Stimulated activated CD8-positive, alpha-beta memory T cell treated with anti-CD3 and anti-CD28 coated beads, Interleukin-15, amount 100 ng/mL, for 48 hours (primary cell): ENCODE data around the gene KIAA1671.
A peak's percentile ranks its signal among the peaks of the same experiment; 100 is the strongest.

Source experiments
- DNase-seq, 2 donors: peaks; one replicate each; pipeline ENCODE4 v3.0.0-alpha.2; 2020; ENCODE audit warnings: low read depth in 2 of 2

Gene KIAA1671

GRCh38 chr22:25067851-25068421 lies 115.4 kb downstream of the KIAA1671 start:
- DNase-seq = peak; percentile 57 to 69

DNA sequence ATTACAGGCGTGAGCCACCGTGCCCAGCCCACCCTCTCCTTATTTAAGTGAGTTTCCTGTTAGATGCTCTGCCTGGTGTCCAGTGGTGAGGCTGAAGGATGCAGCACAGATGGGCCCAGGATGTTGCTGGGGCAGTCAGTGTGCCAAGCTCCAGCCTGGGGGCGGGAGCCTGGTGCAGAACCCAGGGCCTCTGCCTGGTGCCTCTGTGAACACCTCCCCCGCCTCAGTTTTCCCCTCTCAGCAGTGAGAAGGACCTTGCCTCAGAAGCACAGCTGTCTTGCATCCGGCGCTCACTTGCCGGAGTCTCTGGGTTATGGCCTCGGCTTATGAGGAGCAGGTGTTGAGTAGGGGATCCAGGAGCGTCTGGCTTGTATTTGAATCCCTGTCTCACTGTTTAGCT lies 116.2 kb downstream of the KIAA1671 start:
- no peak for DNase-seq

DNA sequence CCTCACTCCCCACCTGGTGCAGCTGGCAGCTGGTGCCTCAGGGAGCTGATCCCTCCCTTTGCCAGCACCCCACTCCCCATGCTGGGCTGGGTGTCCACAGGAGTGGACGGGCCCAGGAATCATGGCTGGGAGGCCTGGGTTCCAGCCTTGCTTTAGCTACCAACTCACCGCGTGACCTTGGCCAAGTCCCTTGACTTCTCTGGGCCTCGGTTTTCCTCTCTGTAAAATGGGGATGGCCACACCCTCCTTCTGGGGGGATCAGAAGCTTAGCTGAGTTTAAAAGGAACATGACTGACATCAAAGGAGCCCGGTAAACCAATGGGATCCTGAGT lies 116.9 kb downstream of the KIAA1671 start:
- DNase-seq = no peak

DNA sequence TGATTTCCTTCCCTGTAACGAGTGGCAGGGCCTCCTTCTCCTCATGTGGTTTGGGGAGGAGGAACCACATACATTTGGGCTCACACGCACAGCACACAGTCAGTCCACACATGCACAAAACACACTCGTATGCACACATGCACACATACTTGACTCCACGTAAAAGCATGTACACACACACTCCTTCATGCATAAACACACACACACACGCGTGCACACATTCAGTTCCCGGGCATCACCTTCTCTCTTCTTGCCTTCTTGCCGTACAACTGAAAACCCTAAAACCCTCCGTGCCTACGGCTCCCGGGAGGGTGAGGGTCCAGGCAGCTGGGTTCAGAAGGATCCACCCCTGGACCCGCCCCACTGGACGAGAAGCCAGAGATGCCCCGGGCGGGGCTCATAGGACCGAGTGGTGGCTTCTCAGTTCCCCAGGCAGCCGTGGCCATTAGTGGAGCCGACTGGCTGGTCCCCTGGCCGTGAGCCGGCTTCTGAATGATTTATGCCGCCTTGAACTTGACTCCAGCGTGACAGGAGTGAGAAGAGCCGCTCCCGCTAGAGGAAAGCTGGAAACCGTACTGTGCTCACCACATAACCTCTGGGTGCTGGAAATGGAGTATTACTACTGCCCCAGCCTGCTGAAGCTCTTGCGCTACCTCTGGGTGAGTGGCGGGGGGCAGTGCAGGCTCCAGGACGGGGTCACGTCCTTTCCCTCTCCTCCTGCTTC lies 117.4 kb downstream of the KIAA1671 start:
- no peak for DNase-seq

- no peak for DNase-seq
Observed at GRCh38 chr22:25070956-25071355, 118.4 kb downstream of the KIAA1671 start.

GRCh38 chr22:25071720-25072119 lies 119.2 kb downstream of the KIAA1671 start:
- no peak for DNase-seq

DNA sequence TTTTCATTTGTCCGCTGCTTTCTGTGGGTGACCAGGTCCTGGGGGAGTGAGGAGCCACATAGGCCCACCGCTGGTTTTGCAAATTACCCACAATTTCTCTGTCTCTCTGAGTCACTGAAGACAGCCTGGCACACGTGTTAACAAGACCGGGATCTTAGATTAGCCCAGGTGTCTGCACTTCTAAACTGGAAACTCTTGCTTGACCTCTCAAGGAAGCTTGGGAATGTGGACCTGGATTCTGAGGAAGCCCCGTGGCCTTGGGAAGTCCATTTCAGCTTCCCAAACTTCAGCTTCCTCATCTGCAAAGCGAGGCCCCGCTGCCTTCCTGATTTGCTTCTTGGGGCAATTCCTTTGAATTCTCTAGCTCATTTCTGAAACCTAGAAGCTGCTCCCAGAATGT lies 119.9 kb downstream of the KIAA1671 start:
- DNase-seq = no peak

DNA sequence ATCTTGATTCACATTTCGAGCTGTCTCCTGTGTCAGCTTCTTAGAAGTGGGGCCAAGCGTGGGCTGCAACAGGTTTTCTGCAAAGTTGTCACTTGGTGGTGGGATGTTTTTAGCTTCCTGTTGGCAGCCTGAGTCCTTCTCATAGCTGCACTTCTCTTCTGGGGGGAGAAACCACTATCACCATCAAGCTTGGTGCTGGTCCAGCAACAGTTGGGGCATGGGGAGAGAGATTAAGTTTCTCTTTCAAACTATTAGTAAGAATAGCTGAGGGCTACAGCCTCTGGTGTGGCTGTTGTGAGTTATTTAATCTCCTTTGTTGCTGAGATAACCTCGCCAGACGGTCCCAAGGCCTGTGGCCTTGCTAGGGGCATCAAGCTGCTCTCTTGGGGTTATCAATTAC lies 123.8 kb downstream of the KIAA1671 start:
- peak; percentile 58 to 74 for DNase-seq

DNA sequence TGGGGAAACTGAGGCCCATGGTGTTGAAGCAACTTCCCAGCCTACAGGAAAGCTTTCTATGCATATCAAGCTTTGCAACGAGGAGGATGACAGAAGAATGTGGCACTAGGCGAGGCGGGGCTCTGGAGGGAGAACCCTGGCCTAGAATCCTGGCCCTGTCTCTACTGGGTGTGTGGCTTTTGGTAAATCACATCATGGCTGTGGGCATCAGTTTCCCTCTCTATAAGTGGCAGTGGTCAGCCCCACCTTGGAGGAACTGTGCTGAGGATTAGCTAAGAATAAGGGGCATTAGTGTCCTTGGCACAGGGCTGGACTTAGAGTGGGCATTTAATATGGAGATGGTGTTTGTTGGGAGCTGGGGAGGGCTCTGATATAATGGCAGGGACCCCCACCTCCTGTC lies 124.5 kb downstream of the KIAA1671 start:
- DNase-seq = no peak

- DNase-seq = no peak
Observed at GRCh38 chr22:25077964-25078363, 125.4 kb downstream of the KIAA1671 start.

GRCh38 chr22:25078591-25078990 lies 126.1 kb downstream of the KIAA1671 start:
- no peak for DNase-seq

DNA sequence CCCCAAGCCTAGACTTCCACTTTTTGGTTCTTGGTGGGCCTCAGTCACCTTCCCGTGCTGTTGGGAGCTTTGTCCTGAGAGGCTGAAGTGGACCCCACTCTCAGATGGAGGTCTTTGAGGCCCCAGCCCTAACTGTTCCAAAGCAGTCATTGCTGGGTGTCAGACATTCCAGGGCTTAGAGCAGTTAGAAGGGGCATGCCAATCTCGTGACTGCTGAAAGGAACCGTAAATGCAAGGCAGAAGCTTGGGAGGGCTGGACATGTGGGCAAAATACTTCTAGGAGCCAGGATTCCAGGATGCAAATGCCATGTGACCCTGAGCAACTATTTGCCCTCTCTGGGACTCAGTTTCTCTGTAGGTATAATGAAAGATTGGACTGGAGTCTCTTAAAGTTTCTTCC lies 128.3 kb downstream of the KIAA1671 start:
- no peak for DNase-seq

- DNase-seq = no peak
Observed at GRCh38 chr22:25081409-25081824, 128.9 kb downstream of the KIAA1671 start.

DNA sequence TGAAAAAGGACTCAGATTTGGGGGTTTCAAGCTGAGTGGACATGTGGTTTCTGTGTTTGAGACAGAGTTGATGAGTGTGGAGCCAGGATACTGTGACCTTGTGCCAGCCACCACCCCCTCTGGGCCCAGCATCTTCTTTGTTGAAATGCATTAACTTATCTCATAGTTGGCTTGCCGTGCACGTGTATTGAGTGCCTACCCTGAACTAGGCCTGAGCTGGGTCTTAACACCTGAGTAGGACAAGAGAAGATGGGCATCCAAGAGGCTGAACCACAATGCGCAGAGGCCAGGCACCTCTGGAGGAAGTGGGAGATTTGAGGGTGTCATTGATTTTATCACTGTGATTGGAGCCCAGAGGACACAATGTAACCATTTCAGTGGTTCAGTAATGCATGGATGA lies 129.6 kb downstream of the KIAA1671 start:
- DNase-seq = no peak

DNA sequence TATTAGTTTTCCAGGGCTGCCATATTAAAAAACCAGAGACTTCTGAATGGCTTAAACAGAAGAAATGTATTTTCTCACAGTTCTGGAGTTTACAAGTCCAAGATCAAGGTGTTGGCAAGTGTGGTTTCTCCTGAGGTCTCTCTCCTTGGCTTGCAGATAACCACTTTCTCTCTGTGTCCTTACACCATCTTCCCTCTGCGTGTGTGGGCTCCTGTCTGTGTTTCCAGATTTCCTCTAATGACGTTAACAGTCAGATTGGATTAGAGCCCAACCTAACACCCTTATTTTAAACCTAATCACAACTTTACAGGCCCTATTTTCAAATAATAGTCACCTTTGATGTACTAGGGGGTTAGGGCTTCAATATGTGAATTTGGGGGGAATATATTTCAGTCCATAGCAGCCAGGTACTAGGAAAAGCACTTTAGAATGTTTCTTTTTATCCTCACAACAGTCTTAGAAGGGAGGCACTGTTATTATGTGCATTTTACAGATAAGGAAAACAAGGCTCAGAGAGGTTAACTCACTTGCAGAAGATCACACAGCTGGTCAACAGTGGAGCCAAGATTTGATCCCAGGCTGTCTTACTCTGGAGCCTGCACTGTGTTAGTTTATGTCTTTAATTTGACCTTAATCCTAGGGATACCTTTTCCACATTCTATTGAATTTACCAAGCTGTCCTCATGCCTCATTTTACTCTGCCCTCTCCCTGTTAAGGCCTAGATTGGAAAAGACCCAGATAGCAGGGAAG lies 130.7 kb downstream of the KIAA1671 start:
- no peak for DNase-seq

GRCh38 chr22:25083807-25084200 lies 131.3 kb downstream of the KIAA1671 start:
- no peak for DNase-seq

- DNase-seq = no peak
Observed at GRCh38 chr22:25084405-25085107, 132.0 kb downstream of the KIAA1671 start.

GRCh38 chr22:25085156-25085555 lies 132.6 kb downstream of the KIAA1671 start:
- DNase-seq = no peak

- no peak for DNase-seq
Observed at GRCh38 chr22:25085930-25086901, 133.7 kb downstream of the KIAA1671 start.

DNA sequence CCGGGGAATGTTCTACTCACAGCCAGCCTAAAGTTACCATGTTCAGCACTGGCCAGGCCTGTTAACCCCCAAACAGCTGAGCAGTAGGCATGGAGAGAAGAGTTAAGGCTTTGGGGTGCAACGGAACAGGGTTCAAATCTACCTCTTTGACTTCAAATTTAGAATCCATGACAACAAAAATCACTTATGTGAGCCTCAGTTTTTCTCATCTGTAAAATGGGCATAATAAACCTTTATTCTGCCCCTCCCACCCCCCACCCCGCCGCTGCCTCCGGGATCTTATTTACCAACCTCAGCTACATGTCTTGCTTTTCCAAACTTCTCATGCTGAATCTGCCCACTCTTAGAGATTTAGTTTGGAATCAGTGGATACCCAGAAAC lies 134.4 kb downstream of the KIAA1671 start:
- DNase-seq = no peak

DNA sequence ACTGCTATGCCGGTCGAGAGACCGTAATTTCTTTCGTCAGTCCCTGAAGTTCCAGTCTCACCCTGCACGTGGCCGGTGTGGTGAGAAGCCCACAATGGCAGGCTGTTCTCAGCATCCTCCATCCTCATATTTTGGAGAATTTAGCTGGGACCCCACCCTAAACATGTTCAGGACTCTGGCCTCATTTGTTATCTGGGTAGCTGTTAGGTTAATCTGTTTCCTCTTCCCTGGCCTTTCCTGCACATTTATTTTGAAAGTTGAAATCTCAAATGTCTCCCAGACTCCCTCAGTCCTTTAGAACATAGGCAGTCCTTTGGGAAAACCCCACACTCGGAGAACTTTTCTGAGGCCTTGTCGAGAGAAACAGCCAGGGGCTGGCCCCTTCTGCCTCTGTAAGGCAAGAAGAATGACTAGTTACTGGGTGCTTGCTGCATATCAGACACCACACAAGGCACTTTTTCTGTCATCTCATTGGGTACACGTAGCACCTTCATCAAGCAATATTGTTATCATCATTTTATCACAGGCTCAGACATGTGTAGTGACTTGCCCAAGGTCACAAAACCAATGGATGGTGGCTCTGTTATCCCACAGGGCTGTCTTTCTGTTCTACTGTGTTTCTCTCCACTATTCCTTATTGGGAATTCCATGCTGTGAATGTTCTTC lies 137.8 kb downstream of the KIAA1671 start:
- DNase-seq = no peak
